VCaP (cell line): ENCODE measurements around the gene MTFR1L.
"Not testable (repeated sequence)": the region's sequence is repeated elsewhere in the genome, so short reads cannot be mapped to it uniquely, and the experiment has no call there.

Source experiments
- H3K27ac ChIP-seq: fragments of 450-650 bp; 2 replicates; pipeline ENCODE4 v1.5.1; 2017
- TF ChIP-seq, protein P1 (sequence below): fragments of 450-650 bp; conservative IDR thresholded peaks from 2 replicates; pipeline ENCODE4 v1.5.1; 2017; ENCODE audit warnings: mild to moderate bottlenecking, moderate library complexity

The MTFR1L gene

DNA sequence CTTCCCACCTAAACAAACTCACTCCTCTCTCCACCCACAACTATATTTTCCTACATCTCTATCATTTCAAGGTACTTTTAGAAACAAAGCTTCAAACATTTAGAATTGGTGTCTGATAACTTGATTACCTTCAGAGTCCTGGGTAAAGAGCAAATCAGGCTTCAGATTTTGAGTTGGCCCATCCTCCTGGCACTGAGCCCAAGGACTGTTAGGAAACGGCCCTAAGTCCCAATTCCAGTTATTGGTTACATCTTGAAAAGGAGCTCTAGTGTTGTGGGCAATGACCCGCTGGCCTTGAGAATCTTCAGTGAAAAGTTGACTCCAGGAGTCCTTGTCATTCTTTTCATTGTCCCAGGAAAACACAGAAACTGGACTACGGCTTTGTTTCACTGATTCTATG, 15.1 kb downstream of the MTFR1L start:
- H3K27ac ChIP-seq: no peak overlapping the region
- TF ChIP-seq, protein P1, sequence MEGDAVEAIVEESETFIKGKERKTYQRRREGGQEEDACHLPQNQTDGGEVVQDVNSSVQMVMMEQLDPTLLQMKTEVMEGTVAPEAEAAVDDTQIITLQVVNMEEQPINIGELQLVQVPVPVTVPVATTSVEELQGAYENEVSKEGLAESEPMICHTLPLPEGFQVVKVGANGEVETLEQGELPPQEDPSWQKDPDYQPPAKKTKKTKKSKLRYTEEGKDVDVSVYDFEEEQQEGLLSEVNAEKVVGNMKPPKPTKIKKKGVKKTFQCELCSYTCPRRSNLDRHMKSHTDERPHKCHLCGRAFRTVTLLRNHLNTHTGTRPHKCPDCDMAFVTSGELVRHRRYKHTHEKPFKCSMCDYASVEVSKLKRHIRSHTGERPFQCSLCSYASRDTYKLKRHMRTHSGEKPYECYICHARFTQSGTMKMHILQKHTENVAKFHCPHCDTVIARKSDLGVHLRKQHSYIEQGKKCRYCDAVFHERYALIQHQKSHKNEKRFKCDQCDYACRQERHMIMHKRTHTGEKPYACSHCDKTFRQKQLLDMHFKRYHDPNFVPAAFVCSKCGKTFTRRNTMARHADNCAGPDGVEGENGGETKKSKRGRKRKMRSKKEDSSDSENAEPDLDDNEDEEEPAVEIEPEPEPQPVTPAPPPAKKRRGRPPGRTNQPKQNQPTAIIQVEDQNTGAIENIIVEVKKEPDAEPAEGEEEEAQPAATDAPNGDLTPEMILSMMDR: no peak

DNA sequence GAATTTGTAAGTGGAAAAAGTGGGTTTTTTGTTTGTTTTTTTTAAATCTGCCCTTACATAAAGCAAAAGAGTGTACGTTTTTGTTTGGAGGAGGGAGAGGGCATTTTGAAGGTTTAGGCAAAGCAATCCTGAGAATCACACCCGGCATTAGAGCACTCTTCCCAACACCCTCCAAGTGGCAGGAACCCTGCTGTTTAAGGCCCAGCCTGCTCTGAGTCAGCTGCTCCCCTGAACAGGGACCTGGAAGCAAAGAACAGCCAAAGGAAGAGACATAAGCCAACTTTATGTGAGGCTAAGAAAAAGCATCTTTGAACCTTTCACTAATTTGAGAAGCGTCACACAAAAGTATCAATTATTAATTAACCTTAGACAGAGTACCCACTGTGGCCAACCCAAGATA, 16.9 kb downstream of the MTFR1L start:
- TF ChIP-seq, protein P1: no peak
- peak overlapping the region; percentile 57 for H3K27ac ChIP-seq

DNA sequence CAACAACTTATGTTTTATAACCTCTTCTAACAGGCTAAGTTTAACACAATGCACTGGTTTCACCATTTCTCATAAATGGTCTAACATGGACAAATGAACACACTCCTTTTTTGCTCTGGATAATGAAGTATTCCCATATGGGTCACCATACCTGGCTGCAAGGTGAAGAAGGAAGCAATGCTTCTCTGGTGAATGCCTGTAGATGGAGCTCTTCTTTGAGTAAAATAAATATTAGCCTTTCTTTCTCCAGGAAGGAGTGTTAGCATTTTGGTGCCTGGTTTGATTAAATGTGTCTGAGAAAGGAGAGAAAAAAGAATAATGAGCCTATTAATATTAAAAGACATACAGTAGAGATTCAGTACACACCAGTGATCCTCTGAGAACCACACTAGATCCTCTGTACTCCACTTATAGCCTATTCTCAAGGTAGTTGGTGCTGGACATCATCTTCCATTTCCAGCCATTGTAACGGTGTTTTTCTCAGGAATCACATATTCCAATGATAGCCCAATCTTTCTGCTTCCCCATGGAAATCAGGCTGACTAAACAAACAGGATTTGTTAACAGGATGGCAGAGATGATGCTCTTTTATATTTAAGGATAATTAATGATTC, 17.6 kb downstream of the MTFR1L start:
- TF ChIP-seq, protein P1: peak; percentile 82
- H3K27ac ChIP-seq: peak overlapping the region; percentile 57

DNA sequence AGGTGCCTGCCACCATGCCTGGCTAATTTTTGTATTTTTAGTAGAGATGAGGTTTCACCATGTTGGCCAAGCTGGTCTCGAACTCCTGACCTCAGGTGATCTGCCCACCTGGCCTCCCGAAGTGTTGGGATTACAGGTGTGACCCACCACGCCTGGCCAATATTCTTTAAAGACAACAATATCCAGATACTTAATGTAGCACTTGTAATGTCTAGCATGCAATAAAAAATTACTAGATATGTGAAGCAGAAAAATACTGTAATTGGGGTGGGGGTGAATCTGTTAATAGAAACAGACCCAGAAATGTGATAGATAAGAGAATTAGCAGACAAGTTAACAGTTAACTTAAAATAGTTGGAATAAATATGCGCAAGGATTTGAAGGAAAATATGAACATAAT, 20.1 kb downstream of the MTFR1L start:
- H3K27ac ChIP-seq: not testable (repeated sequence)

DNA sequence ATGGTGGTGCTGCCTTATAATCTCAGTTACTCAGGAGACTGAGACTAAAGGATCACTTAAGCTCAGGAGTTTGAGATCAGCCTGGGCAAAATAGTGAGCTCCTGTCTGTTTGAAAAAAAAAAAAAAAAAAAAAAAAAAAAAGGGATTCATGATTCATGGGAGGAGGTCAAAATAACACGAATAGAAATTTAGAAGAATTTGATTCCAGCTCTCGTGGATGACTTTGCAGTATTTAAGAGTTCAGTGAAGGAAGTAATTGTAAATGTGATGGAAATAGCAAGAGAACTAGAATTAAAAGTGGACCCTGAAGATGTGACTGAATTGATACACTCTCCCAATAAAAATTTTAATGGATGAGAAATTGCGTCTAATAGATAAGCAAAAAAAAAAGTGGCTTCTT, 23.7 kb downstream of the MTFR1L start:
- TF ChIP-seq, protein P1: no peak
- H3K27ac ChIP-seq: no peak overlapping the region

DNA sequence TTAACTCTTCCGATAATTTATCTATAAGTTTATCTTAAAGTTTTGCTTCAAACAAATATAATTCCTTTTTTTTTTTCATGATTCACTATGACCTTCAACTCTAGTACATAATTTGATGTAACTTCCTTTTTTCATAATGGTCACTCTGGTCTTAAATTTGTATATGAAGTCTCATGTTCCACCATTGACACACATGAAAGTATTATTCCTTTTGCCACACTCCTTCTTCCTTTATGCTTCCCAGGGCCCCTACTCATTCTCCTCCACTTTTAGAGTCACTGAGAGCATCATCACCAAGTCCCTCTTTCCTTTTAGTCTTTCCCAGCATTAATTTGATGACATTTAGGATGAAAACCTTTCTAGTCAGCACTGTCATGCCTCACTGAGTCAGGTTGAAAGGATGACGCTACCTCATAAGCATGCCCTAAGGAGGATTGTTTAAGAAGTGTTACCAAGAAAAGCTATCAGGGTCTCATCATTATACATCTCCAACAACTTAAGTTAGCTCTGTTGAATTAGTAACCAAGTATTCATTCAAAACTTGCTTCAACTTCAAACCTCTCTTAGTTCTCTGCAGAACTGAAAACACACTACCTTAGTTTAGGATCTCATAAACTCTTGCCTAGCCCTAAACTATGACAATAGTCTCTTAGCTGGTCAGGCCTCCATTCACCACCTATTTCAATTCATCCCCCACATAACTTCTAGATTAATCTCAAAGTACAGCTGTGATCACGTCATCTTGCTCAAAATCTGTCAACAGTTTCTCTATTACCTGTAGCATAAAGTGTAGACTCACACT, 25.0 kb downstream of the MTFR1L start:
- no peak overlapping the region for H3K27ac ChIP-seq
- TF ChIP-seq, protein P1: no peak

DNA sequence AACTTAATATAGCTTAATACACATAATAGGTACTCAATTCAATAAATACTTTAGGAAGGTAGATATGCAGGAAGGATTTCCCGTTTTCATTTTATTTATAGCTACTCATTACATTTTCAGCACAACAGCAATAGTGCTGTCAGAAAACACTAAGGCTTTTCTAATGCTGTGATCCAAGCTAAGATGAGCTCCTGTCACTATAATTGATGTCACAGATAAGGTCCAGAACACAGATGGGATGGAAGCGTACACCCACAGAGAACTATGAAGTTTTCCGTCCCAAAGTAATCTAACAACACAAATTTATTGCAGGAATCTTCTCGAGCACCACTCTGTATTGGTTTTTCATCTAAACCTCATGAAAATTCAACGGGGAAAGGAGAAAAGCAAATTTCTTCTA, 25.9 kb downstream of the MTFR1L start:
- no peak overlapping the region for H3K27ac ChIP-seq
- TF ChIP-seq, protein P1: no peak

DNA sequence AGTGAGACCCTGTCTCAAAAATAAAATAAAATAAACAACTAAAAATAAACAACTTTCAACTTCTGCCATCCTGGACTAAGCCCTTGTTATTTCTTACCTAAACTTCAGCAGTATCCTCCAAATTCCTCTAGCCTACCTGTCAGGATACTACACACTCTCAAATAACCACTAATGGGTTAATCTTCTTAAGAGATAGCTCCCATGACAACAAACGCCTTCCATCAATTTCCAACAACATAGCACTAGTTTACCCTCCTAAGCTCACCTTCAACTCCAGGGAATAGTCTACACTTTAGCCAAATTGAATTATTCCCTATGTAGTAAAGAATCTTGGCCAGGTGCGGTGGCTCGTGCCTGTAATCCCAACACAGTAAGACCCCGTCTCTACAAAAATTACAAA, 28.2 kb downstream of the MTFR1L start:
- no peak overlapping the region for H3K27ac ChIP-seq
- TF ChIP-seq, protein P1: no peak
